Peyer's patch (tissue), 4 donors: ENCODE results near the gene GBX1.

ENCODE experiments used
- CTCF ChIP-seq, 6 experiments: fragments of 450-650 bp in 4 of 6; fragments of 200-600 bp in 2 of 6; sonication (generic) in 1 of 6; IDR thresholded peaks; one replicate each; pipeline ENCODE4 v1.5.1; 2017 to 2019; ENCODE audit warnings: antibody characterized with exemption in 6 of 6, mild to moderate bottlenecking in 3 of 6, moderate library complexity in 1 of 6
- POLR2A ChIP-seq, 2 donors: fragments of 450-650 bp; IDR thresholded peaks; one replicate each; pipeline ENCODE4 v1.5.1; 2017; ENCODE audit warnings: antibody characterized with exemption in 2 of 2, mild to moderate bottlenecking in 2 of 2, moderate library complexity in 2 of 2

GRCh38 chr7:151146761-151147160 is 20.7 kb downstream of the GBX1 start:
- TF ChIP-seq CTCF (IDR thresholded peaks at IDR 0.05) (no peak), POLR2A (IDR thresholded peaks at IDR 0.05) (no peak)
